KOPT-K1 (cell line): Measurements from ENCODE around the gene HEYL.

Source experiments
- H3K27ac ChIP-seq: fragments of 200-600 bp; sonication (generic); 2 replicates; pipeline ENCODE4 v1.5.1; 2016; ENCODE audit warnings: antibody characterized with exemption, mild to moderate bottlenecking, low read depth, low read length; ENCODE audit not compliant: poor library complexity, severe bottlenecking
- H3K36me3 ChIP-seq: fragments of 200-600 bp; sonication (generic); 2 replicates; pipeline ENCODE4 v1.5.1; 2017; ENCODE audit warnings: antibody characterized with exemption, mild to moderate bottlenecking, low read length, moderate library complexity; ENCODE audit not compliant: insufficient read depth
- H3K9me3 ChIP-seq: fragments of 200-600 bp; sonication (generic); 2 replicates; pipeline ENCODE4 v1.5.1; 2017; ENCODE audit warnings: antibody characterized with exemption, low read length, mild to moderate bottlenecking; ENCODE audit not compliant: insufficient read depth, poor library complexity, severe bottlenecking

Gene HEYL

DNA sequence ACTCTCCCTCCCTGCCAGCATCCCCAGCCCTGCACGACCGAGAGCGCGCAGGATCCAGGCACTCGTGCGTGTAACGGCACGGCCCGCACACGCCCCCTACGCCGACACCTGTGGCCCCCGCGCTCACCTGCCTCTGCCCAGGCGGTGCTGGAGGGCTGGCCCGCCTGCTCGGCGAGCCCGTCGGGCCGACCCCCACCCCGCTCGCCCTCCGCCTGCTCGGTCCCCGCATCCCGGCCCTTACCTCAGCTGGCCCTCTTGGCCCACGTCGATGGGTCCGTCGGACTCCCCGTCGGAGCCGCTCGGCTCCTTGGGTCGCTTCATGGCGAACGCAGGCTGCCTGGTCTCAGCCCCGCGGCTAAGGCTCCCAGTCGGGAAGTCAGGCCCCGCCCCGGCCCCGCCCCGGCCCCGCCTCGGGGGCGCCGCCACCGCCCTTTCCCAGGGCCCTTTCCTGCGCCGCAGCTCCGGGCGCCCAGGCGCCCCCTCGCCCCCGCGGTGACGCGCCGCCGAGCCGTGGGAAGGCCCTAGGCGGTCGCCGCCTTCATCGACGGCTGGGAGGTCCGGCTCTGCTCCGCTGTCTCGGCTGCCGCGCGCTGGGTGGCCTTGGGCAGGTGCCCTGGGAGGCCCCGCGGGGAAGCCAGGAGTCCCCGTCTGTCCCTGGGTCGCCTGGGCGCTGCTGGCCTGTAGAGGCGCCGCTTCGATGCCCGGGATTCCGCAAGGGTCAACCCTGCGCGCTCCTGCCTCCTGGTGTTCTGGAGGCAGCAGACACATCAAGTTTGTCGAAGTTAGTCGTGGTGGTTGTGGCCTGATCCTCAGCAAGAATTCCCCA lies at the start of gene HEYL:
HEYL (minus strand) TSS at position 339 of the 826 bp plus-strand sequence; CDS start at position 321, 18 bp downstream.
- H3K9me3 ChIP-seq: no peaks in the 10 kb centered on the region
- no peaks in the 10 kb centered on the region for H3K36me3 ChIP-seq
- no peak within 1 kb of the TSS for H3K27ac ChIP-seq

DNA sequence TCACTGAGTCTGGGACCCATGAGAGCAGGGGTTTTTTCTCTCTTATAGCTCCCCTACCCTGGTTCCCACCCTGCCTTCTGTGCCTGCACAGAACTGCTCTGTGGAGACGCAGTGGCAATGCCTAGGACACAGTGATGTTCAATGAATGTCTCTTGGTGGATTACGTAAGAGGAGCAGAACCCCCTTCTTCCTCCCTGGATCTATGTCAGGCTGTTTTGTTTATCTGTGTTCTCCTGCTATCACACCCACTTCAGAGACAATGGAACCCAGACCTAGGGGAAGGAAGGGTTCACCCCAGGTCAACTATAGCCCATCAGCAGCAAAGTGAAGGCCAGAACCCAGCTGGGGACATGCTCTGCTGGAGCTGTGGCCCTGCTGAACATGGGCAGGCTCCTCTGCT lies 49.8 kb upstream of the HEYL start:
- H3K27ac ChIP-seq: no peak overlapping the region

DNA sequence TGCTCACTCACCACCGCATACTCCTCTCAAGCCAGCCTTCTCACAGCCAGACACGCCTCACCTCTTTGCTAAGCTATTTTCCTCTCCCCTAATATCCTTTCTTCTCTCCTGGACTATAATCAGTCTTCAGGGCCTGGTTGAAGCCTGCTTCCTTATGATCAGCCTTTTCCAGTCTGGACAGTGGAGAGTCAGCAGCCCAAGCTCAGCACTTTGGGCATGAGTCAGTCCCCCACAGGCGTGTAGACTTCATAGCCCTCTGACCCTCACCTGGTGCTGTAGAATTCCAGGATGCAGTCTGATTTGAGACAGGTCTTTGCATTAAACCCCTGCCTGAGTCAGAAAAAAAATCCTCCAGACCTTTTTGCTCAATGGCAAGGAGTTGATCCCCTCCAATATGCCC lies 49.3 kb upstream of the HEYL start:
- H3K27ac ChIP-seq: no peak overlapping the region
- H3K36me3 ChIP-seq: no peaks in the 10 kb centered on the region
- H3K9me3 ChIP-seq: no peaks in the 10 kb centered on the region

More for the DNA sequence above, 49.8 kb upstream of the HEYL start:
- no peaks in the 10 kb centered on the region for H3K36me3 ChIP-seq
- no peaks in the 10 kb centered on the region for H3K9me3 ChIP-seq

DNA sequence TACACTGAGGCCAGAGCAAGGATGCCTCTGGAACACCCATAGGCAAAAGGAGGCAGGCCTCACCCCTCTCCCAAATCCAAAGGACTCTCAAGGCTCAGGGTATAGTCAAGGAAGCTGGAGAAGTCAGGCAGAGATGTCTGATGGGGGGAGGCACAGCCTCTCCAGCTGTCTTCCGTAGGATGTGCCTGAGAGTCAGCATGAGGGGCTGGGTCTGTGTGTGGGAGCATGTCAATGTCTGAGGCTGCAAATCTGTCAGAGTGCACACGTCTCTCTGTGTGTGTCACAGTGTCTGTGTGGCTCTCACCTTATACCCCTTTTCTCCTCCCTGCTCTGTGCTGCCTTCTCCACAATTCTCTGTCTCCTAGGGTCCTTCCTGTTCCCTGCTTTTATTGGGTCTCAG lies 47.8 kb upstream of the HEYL start:
- no peak overlapping the region for H3K27ac ChIP-seq
- H3K9me3 ChIP-seq: no peaks in the 10 kb centered on the region

DNA sequence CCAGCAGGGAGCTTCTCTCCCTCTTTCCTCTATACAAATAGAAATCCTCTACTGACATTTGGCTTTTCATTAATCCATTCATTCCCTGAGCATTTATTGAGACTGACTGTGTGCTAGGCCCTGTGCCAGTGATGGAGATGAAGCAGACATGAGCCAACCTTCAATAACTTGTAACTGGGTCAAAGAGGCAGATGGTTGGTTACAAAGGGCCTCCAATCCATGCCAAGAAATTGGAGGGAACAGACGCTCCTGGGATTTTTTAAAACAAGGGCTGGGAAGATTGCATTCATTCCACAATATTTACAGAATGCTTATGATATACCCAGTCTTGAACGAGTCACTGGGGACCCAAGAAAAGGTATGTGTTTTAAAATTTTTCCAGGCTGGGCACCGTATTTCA lies 45.6 kb upstream of the HEYL start:
- Histone ChIP-seq H3K36me3 (no peaks in the 10 kb centered on the region), H3K27ac (no peak overlapping the region), H3K9me3 (no peaks in the 10 kb centered on the region)

More for the DNA sequence above, 47.8 kb upstream of the HEYL start:
- H3K36me3 ChIP-seq: no peaks in the 10 kb centered on the region

DNA sequence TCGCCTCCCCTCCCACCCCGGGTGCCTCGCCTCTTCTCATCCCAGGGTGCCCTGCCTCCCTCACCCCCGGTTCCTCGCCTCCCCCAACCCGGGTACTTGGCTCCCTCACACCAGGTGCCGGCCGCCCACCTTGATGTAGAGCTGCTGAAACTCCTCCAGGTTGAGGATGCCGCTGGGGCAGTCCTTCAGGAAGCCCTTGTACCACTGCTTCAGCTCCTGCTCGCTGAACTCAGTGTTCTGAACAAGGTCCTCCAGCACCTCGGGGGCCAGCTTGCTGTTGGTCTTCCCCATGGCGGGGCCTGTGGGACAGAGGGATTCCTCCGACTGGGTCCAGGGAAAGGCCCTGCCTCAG lies 44.8 kb upstream of the HEYL start:
- no peaks in the 10 kb centered on the region for H3K9me3 ChIP-seq
- H3K27ac ChIP-seq: no peak overlapping the region
- no peaks in the 10 kb centered on the region for H3K36me3 ChIP-seq

DNA sequence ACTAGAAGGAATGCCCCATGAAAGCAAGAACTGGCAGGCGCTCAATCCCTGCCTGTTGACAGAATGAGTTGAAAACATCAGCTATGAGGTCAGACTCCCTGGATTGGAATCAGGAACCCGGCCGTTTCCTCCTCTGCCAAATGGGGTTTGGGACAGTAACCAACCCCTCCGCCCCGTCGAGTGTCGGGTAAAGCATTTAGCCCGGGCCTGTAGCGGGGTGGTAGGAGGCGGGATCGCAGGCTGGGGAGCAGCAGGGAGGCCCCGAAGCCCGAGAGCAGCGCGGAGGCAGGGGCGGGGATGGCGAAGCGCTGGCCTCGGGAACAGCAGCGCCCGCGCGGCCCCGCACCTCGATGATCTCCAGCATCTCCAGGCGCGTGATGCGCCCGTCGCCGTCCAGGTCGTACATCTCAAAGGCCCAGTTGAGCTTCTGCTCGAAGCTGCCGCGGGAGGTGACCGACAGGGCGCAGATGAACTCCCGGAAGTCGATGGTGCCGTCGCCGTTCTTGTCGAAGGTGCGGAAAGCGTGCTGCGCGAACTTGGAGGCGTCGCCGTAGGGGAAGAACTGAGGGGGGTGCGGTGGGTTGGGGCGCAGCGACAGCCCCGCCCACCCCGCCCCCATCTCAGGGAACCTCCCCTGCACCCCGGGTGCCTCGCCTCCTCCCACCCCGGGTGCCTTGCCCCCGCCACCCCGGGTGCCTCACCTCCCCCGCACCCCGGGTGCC lies 44.3 kb upstream of the HEYL start:
- H3K27ac ChIP-seq: no peak overlapping the region
- no peaks in the 10 kb centered on the region for H3K9me3 ChIP-seq
- H3K36me3 ChIP-seq: no peaks in the 10 kb centered on the region

DNA sequence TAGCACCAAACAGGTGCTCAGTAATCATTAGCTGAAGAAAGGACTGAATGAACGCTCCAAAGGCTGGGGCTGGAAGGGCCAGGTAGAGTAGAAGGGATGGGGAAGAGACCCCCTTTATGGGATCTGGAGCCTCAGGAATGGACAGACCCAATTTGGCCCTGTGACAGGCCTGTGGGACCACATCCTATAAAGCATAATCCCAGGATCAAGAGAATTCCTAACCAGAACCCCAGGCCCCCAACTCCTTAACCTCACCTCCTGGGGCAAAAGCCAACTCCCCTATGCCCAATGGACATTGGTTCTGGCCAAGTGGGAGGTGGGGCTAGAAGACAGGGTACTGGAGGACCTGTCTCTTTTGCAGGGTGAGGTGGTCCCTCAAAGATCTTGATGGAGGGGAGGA lies 42.6 kb upstream of the HEYL start:
- H3K9me3 ChIP-seq: no peaks in the 10 kb centered on the region
- H3K27ac ChIP-seq: no peak overlapping the region
- H3K36me3 ChIP-seq: no peaks in the 10 kb centered on the region

DNA sequence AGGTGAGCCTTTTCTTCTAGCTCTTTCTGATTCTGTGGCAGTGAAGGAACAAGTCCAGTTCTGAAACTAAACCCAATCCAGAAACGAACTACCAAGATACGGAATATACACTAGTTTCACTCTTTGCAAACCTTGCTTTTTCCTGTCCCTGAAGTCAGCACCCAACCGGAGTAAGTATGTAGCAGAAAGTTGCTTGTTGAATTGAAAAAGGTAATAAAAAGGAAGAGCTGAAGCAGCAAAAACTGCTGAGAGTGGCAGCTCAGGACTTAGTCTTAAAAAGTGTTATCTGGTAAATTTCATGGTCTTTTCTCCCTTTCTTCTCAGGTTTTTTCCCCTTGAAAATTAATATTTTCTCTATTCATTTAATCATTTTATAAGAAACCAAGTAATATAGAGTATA lies 41.9 kb upstream of the HEYL start:
- Histone ChIP-seq H3K9me3 (no peaks in the 10 kb centered on the region), H3K27ac (no peak overlapping the region), H3K36me3 (no peaks in the 10 kb centered on the region)

DNA sequence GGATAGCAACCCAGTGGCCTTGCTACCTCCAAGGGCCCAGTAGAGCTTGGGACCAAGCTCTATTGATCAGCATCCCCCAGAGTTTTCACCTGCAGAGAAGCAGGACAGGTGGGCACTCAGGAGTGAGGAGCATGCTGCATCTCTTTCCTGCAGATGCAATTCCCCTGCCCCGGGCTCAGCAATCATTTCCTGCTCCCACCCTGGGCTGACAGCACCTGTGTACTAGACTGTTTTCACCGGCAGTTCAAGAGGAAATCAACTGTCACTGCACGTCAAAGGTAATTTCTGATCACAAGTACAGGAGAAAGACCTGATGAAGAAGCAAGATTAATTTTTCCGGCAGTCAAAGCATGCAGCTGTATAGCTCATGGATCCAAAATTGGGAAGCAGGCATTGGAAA lies 41.3 kb upstream of the HEYL start:
- no peak overlapping the region for H3K27ac ChIP-seq
- H3K36me3 ChIP-seq: no peaks in the 10 kb centered on the region
- no peaks in the 10 kb centered on the region for H3K9me3 ChIP-seq

DNA sequence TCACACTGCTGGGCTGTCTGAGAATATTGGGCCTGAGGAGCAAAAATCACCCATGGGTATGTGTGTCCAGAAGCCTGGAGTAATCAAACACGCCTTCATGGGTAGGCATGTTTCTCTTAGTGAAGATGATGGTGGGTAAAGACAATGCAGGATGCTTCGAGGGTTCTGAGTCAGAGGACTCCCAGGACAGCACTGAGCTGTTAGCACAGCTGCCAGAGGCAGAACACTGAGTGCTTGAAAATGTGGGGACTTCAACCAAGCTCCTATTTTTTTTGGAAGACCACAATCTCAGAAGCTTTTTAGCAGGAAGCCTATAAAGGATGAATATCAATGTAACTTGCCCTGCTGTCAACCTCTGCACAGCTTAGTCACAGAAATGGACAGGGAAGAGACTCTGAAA lies 40.4 kb upstream of the HEYL start:
- Histone ChIP-seq H3K36me3 (no peaks in the 10 kb centered on the region), H3K9me3 (no peaks in the 10 kb centered on the region), H3K27ac (no peak overlapping the region)

DNA sequence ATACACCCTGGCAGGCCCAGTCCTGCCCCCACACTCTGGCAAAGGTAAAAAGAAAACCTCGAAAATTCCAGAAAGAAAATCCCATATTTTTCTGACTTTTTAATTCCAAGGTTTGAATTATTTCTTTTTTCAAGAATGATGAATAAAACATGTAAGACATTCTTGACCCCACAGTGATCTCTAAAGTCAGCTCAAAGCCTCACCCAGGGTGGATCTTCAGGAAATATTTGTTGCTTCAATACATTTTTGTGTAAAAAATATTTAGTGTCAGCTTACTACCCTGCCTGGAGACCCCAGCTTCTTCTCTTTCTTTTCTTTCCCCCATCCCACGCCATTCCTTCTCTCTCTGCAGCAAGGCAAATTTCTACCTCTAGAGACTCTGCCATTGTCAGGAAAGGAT lies 39.4 kb upstream of the HEYL start:
- Histone ChIP-seq H3K27ac (no peak overlapping the region), H3K36me3 (no peaks in the 10 kb centered on the region), H3K9me3 (no peaks in the 10 kb centered on the region)

DNA sequence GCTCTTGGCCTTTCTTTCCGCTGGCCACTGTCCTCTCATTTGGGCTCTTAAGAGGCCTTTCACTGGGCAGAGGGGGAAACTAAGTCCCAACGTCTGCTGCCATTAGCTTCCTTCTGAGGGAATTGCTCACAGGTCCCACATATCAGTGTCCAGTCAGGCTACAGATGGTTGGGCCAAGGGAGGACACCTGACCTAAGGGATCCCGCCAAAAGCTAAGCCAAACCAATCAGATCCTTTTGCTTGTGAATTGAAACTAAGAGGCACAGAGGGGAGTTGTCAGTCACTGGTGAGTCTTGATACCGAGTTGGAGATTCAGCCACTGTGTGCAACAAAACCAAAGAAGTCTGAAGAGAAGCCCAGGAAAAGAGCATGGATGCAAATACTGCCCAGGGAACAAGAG lies 38.2 kb upstream of the HEYL start:
- Histone ChIP-seq H3K27ac (no peak overlapping the region), H3K9me3 (no peaks in the 10 kb centered on the region), H3K36me3 (no peaks in the 10 kb centered on the region)

DNA sequence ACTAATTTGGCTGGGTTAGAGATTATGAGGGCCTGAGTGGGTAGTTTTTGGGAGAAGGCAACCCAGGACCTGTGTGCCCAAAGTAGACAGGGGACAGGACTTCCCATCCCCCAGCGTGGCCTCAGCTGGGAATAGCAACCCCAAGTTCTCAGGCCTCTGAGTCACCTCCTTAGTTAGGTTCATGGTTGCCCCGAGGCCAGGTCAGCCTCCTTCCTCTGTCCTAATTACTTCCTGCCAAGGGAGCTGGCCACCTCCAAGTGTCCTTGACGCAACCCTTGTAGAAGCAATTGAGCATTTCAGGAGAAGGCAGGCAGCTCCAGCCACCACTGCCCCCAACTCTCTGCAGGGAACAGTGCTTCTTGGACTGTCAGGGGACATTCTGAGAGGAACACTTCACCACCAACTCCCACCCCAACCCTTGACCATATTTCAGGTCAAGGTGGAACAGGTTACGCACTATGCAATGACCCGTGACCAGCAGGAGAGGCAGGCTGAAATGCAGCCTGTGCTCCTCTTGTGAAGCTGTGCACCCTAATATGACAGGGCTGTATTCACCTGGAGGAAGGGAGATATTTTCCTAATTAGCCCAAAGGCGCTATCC lies 37.6 kb upstream of the HEYL start:
- H3K36me3 ChIP-seq: no peaks in the 10 kb centered on the region
- H3K9me3 ChIP-seq: no peaks in the 10 kb centered on the region
- H3K27ac ChIP-seq: no peak overlapping the region

DNA sequence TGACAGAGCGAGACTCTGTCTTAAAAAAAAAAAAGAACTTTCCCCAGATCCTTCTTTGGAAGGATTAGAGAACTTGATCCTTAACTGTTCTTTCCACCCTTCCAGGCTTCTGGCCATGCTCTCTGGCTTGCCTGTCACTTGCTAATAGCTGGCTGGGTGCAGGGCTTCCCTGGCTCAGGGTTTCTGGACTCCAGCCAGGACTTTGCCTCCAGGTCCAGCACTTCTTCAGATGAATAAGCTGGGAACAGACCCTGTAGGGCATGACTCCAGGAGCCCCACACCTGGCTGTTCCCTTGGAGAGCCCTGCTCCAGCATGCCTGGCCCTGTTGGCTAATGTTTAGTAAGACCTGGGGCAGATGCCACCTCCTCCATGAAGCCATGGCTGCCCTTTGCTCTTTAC lies 35.8 kb upstream of the HEYL start:
- Histone ChIP-seq H3K9me3 (no peaks in the 10 kb centered on the region), H3K36me3 (no peaks in the 10 kb centered on the region), H3K27ac (no peak overlapping the region)
